ENCODE data around the gene SYNPO2L. TPM values are rescaled to one million over a fixed set of nuclear protein-coding genes. Genes with fewer than 3 reads are reported as not detected.
"Not testable (repeated sequence)": the region's sequence is repeated elsewhere in the genome, so short reads cannot be mapped to it uniquely, and the experiment has no call there.

SYNPO2L gene, protein sequence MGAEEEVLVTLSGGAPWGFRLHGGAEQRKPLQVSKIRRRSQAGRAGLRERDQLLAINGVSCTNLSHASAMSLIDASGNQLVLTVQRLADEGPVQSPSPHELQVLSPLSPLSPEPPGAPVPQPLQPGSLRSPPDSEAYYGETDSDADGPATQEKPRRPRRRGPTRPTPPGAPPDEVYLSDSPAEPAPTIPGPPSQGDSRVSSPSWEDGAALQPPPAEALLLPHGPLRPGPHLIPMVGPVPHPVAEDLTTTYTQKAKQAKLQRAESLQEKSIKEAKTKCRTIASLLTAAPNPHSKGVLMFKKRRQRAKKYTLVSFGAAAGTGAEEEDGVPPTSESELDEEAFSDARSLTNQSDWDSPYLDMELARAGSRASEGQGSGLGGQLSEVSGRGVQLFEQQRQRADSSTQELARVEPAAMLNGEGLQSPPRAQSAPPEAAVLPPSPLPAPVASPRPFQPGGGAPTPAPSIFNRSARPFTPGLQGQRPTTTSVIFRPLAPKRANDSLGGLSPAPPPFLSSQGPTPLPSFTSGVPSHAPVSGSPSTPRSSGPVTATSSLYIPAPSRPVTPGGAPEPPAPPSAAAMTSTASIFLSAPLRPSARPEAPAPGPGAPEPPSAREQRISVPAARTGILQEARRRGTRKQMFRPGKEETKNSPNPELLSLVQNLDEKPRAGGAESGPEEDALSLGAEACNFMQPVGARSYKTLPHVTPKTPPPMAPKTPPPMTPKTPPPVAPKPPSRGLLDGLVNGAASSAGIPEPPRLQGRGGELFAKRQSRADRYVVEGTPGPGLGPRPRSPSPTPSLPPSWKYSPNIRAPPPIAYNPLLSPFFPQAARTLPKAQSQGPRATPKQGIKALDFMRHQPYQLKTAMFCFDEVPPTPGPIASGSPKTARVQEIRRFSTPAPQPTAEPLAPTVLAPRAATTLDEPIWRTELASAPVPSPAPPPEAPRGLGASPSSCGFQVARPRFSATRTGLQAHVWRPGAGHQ
- total RNA-seq: not detected in 2 replicates

DNA sequence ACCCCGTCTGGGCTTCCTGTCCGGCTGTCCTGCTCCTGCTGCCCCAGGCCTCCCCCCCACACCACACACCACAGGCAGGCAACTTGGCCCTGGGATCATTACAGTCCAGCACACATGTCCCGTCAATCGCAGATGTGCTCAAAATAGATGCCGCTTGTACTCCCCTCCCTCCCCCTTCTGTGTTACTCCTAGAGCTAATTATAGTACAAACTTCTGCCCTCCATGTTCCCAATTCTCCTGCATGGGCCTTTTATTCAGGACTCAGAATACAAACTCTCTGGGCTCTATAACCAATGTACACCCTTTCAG, at the start of gene SYNPO2L:
SYNPO2L (minus strand) TSS at position 40 of the 309 bp plus-strand sequence. CDS start 107 bp downstream, outside the sequence.
- TF ChIP-seq, protein P1, sequence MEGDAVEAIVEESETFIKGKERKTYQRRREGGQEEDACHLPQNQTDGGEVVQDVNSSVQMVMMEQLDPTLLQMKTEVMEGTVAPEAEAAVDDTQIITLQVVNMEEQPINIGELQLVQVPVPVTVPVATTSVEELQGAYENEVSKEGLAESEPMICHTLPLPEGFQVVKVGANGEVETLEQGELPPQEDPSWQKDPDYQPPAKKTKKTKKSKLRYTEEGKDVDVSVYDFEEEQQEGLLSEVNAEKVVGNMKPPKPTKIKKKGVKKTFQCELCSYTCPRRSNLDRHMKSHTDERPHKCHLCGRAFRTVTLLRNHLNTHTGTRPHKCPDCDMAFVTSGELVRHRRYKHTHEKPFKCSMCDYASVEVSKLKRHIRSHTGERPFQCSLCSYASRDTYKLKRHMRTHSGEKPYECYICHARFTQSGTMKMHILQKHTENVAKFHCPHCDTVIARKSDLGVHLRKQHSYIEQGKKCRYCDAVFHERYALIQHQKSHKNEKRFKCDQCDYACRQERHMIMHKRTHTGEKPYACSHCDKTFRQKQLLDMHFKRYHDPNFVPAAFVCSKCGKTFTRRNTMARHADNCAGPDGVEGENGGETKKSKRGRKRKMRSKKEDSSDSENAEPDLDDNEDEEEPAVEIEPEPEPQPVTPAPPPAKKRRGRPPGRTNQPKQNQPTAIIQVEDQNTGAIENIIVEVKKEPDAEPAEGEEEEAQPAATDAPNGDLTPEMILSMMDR (conservative IDR thresholded peaks at IDR 0.05; ENCODE audit: low read depth, low read length): no peak
- no peak within 1 kb of the TSS for H3K4me3 ChIP-seq (ENCODE audit: low read depth, low read length)
- DNase-seq (ENCODE audit: low read depth): no peak

DNA sequence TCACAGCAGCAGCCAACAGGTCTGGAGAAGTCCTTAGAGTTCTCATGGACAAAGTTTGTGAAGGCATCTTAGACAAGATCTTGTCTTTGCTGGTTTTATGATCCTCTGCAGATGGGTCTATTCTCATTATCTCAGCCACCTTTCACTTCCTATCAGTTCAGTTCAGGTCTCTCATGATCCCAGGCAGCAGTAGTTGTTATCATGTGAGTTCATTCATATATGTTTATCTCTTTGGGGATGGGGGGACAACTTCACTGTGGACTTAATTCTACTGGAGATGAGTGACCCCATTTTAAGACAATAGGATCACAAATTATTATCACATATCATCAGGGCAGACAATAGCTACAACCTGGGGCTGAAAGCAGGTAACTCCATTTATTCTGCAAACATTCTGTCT, 48.1 kb upstream of the SYNPO2L start:
- not testable (repeated sequence) for DNase-seq (ENCODE audit: low read depth)

DNA sequence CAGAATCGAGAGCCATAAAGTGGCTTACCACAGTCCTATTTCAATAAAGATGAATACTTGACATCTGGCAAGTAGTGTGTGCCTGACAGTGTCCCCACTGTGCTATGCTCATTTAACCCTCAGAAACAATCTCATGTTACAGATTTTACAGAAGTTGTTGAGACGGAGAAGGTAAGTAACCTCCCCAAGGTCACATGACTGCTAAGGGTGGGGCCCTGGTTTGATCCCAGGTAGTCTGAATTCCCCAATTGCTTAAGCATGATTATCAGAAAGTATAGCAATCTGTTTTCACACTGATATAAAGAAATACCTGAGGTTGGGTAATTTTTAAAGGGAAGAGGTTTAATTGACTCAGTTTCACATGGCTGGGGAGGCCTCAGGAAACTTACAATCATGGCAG, 43.0 kb upstream of the SYNPO2L start:
- not testable (repeated sequence) for DNase-seq (ENCODE audit: low read depth); H3K4me3 ChIP-seq (ENCODE audit: low read depth, low read length)

More for the DNA sequence above, 48.1 kb upstream of the SYNPO2L start:
- not testable (repeated sequence) for H3K4me3 ChIP-seq (ENCODE audit: low read depth, low read length)

DNA sequence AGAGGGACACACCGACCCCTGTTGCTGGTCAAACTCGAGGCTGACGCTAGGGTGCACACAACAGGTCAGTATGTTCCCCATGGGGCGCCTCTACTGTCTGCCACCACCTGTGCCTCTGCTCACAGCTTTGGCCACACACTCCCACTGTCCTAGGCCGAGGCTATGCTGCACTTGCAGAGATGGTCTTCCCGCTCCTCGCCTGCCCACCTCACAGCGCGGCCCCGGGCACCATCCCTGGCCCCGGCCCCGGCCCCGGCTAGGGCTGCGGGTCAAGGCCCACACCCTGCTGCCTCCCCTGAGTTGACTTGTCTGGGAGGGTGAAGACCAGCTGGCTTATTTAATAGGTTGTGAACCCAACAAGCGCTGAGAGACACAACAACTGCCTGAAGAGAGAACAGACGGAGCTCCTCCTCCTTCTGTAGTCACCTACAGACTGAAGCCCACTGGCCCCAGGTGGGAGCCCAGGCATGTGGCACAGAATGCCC, 41.9 kb upstream of the SYNPO2L start, which contains the start of gene AGAP5:
AGAP5 (minus strand) TSS at position 435 of the 485 bp plus-strand sequence; CDS start at position 81, 354 bp downstream.
- not testable (repeated sequence) for H3K4me3 ChIP-seq (ENCODE audit: low read depth, low read length); DNase-seq (ENCODE audit: low read depth)

DNA sequence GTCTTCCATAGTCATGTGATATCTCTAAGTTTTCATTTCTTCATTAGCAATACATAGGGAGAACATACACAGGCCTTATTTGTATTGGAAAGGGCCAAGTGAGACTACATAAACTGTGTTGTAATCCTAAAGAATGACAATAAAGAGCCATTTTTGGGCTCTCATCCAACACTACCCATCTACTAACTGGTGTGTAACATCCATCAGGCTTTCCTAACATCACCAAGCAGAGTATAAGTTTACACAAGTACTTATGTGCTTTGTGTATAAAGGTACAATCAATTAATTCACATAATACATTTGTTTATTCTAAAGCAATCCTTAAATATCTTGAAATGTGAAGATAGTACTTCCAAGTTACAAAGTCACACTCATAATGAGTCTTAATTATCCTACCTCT, 39.5 kb upstream of the SYNPO2L start:
- not testable (repeated sequence) for H3K4me3 ChIP-seq (ENCODE audit: low read depth, low read length); DNase-seq (ENCODE audit: low read depth)

DNA sequence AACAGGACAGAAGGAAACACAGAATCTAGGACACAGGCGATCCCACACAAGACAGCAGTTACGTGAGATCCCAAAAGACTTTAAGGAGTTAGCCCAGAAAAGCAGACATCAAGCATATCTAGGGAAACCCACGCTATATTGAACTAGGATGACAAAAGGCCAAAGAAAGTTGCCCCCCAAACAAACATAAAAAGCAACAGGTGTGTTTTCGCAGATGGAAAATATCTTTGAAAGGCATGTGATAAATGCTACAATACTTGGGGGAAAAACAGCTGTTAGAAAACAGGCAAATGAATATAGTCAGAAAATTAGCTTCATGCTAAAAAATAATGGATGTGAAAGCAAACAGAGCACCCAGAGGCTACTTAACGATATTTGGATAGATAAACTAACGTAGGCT, 34.9 kb upstream of the SYNPO2L start:
- DNase-seq (ENCODE audit: low read depth); H3K4me3 ChIP-seq (ENCODE audit: low read depth, low read length): not testable (repeated sequence)

DNA sequence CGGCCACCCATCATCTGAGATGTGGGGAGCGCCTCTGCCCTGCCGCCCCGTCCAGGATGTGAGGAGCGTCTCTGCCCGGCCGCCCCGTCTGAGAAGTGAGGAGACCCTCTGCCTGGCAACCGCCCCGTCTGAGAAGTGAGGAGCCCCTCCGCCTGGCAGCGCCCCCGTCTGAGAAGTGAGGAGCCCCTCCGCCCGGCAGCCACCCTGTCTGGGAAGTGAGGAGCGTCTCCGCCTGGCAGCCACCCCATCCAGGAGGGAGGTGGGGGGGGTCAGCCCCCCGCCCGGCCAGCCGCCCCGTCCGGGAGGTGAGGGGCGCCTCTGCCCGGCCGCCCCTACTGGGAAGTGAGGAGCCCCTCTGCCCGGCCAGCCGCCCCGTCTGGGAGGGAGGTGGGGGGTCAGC, 33.8 kb upstream of the SYNPO2L start:
- not testable (repeated sequence) for H3K4me3 ChIP-seq (ENCODE audit: low read depth, low read length); DNase-seq (ENCODE audit: low read depth)

DNA sequence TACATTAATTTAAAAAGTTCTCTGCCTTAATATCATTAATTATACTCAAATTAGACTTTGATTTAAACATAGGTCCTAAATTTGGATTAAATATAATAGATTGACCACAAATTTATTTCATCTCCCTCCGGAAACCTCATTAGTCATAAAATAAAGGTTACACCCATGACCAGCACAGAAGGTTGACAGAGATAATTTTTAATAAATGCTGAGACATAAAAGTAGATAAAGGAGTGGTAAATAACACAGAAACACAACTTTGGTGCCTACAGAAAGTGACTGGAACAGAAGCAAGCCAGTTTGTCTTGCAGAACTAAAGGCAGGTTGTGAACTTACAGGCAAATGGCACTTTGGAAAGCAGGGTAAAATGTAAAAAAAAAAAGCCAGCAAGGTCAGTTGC, 31.8 kb upstream of the SYNPO2L start:
- H3K4me3 ChIP-seq (ENCODE audit: low read depth, low read length); DNase-seq (ENCODE audit: low read depth): not testable (repeated sequence)

DNA sequence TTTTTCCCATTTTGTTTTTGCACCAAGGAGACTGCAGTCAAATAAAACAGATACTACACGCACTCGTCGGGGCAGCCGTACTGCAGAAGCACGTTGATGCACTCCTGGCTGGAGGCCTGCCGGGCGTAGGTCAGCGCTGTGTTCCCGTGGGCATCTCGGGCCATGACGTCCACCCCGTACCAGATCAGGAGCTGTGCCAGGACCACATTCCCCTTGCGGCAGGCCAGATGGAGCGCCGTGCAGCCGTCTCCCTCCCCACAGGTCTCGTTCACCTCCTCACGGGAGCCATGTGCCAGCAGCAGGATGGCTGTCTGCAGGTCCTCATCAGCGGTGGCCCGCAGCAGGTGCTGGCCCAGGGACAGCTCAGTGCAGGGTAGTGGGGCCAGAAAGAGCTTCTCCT, 18.7 kb upstream of the SYNPO2L start:
- H3K4me3 ChIP-seq (ENCODE audit: low read depth, low read length); DNase-seq (ENCODE audit: low read depth): not testable (repeated sequence)

DNA sequence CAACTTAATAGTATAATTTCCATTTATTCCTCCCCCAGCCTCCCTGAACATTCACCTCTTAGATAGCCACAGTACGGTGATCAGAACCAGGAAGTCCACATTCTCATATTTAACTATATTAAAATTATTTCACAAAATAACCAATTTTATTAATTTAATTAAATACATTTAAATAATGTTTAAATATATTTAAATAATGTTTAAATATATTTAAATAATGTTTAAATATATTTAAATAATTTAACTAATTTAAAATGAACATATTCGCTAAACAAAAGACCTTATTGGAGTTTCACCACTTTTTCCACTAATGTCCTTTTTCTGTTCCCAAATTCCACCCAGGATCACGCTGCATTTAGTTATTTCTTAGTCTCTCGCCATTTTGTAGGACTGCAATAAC, 12.5 kb upstream of the SYNPO2L start:
- not testable (repeated sequence) for DNase-seq (ENCODE audit: low read depth); H3K4me3 ChIP-seq (ENCODE audit: low read depth, low read length)

DNA sequence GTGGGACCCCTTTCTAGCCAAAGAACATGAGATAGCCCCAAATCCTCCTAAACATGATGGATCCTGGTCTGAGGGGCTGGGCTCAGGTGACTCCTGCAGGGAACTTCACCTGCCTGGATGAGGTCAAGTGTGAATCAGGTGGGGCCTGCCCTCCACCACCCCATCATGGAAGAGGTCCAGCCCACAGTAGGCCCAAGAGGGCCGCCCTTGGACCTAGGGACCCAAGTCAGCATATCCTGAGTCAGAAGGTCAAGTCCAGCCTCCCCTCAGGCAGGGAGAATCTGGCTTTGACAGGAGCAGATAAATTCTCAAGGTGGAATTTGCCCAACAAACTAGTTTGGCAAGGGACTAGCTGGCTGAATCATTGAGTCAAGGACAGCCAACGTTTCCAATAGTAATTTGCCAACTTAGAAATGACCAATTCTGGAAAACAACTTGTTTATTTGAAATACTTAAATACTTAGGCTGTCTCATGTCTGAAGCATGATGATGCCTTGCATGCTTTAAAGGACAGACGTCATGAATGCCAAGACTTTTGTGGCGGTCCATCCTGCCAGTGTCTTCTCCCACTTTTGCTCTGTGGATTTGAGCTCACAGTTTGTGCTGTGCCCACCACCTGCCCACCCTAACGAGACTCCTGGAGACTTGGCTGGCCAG, 10.5 kb upstream of the SYNPO2L start:
- DNase-seq (ENCODE audit: low read depth); H3K4me3 ChIP-seq (ENCODE audit: low read depth, low read length): not testable (repeated sequence)

DNA sequence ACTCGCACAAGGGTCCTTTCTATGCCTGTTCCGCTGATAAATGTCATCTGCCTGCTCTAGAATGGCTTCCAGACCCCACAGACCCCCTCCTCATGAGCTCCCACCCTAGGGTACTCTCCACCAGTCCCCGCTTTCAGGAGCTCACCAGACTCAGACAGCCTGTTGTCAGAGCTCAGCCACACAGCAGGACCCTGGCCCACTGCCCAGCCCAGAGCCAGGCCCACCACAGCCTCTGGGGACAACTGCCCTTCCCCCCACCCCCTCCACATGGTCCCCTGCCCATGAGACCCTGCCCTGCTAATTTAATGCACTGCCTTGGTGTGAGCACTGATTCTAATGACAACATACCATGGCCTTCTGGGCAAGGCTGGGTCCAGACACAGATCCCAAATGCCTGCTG, 9.8 kb upstream of the SYNPO2L start:
- DNase-seq (ENCODE audit: low read depth); H3K4me3 ChIP-seq (ENCODE audit: low read depth, low read length): not testable (repeated sequence)
